Measurements from ENCODE around the gene MKS1. TPM values are rescaled to one million over a fixed set of nuclear protein-coding genes. Genes with fewer than 3 reads are reported as not detected.
A peak's percentile ranks its signal among the peaks of the same experiment; 100 is the strongest.

The MKS1 gene
- total and polyA plus RNA-seq, 10 of the 15 experiments (the other 5 are each of a cell fraction or from before 2014, with no cell fraction given) = 5.7 to 21.4 (median 13.9) TPM

DNA sequence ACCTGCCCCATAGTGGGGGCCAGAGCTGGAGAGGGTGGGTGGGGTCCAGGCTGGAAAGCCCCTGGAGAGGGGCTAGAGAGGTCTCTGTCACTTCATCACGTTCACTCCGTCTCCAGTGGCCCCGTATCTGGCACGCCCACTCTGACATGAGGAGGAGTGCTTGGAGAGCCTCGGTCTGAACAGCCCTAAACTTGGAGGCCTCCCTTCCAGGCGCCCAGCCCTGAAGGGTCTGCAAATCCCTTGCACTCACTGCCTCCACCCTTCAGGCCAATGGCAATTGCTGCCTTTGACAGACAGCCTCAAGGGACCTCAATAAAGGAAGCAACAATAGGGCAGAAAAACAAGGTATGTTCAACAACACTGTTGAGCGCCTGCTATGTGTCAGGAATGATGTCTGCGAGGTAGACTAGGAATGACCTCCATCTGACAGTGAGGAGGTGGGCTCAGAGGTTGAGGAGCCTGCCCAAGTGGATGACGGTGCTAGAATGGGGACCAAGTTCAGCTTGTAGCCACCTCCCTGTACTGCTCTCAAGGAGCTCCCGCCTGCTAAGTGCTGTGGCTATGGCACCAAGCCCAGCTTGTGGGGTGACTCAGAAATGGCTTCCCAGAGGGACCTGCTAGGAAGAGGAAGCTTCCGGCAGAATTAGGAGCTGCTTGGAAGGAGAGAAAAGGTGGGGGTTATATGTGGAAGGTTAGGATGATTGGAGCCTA, 29.5 kb downstream of the MKS1 start:
- Histone ChIP-seq H3K27ac (ENCODE audit: control insufficient read depth, insufficient read depth) (no peak overlapping the region), H3K27me3 (replicated peaks in 1 of 2; ENCODE audit: control insufficient read depth in 2 of 2, insufficient read depth in 2 of 2, low read length in 1 of 2) (peaks cover 2 to 3% of the 10 kb centered on the region in 2 experiments; a peak in 2 of 4 replicates), H3K79me2 (ENCODE audit: control insufficient read depth, insufficient read depth, low read length) (no peaks in the 10 kb centered on the region), H3K36me3 (ENCODE audit: control insufficient read depth in 2 of 2, insufficient read depth in 2 of 2, low read length in 1 of 2) (no peaks in the 10 kb centered on the region), H3K4me1 (ENCODE audit: control insufficient read depth, insufficient read depth, low read length) (peaks cover 3% of the 10 kb centered on the region), H3K4me3 (no peak overlapping the region), H3K9me3 (replicated peaks; ENCODE audit: control insufficient read depth, insufficient read depth, low read length) (no peaks in the 10 kb centered on the region), H3K4me2 (ENCODE audit: control insufficient read depth, insufficient read depth) (no peak overlapping the region), H3K9ac (ENCODE audit: control insufficient read depth, insufficient read depth, low read length) (no peak overlapping the region), H2AFZ (ENCODE audit: control insufficient read depth, low read depth, low read length) (no peak overlapping the region), H4K20me1 (ENCODE audit: control insufficient read depth, insufficient read depth) (no peaks in the 10 kb centered on the region)
- in situ Hi-C loops (cut with MboI) (no loop called here), intact Hi-C loops (cut with micrococcal nuclease; ENCODE audit: unreplicated experiment) (no loop called here)
- ATAC-seq = no peak
- BruUV-seq (replicated peaks) = no TSS peak
- ChIA-PET POLR2A (no interaction called here), RAD21 (ENCODE audit: unreplicated experiment) (no interaction called here), CTCF (no interaction called here), SMC1A (ENCODE audit: uncharacterized antibody, unreplicated experiment) (no interaction called here)
- no peak for FAIRE-seq
- 16% methylated on average over 11 of the region's 11 CpGs for WGBS (ENCODE audit: insufficient coverage, insufficient replicate concordance, low lambda C conversion rate, missing lambda C conversion rate)
- no peak for TF ChIP-seq ATF2 (IDR thresholded peaks at IDR 0.05; ENCODE audit: low read length)
- no peak for DNase-seq (ENCODE audit: low read depth, low spot score)

DNA sequence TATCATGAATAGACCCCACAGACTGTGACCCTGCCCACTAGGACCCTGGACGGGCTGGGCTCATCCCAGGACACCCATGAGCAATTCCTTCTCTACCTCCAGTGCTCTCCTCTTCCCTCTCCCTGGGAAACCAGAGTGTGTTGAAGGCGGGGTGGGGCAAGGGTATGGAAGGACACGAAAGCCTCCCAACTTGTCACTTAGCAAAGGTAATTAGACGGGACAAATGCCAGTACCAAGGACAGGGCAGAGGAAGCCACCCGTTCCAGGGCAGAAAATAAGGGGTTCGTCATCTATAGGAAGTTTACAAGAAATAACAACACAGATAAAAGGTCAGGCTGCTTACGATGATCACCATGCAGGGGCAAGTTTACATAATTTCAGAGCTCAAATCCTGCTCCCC, 31.4 kb downstream of the MKS1 start:
- ChIA-PET RAD21 (ENCODE audit: unreplicated experiment) (no interaction called here), POLR2A (no interaction called here)
- FAIRE-seq = no peak

More for the DNA sequence above, 31.4 kb downstream of the MKS1 start:
- no peaks in the 10 kb centered on the region for H3K36me3 ChIP-seq (ENCODE audit: control insufficient read depth in 2 of 2, insufficient read depth in 2 of 2, low read length in 1 of 2)
- in situ Hi-C loops (cut with MboI) (no loop called here), intact Hi-C loops (cut with micrococcal nuclease; ENCODE audit: unreplicated experiment) (no loop called here)
- no peak overlapping the region for H3K4me3 ChIP-seq
- H3K4me2 ChIP-seq (ENCODE audit: control insufficient read depth, insufficient read depth) = no peak overlapping the region
- ATAC-seq (no peak), DNase-seq (ENCODE audit: low read depth, low spot score) (no peak)
- WGBS (ENCODE audit: insufficient coverage, insufficient replicate concordance, low lambda C conversion rate, missing lambda C conversion rate) = 27% methylated on average over 7 of the region's 7 CpGs
- peaks cover 2 to 3% of the 10 kb centered on the region in 2 experiments; a peak in 2 of 4 replicates for H3K27me3 ChIP-seq (replicated peaks in 1 of 2; ENCODE audit: control insufficient read depth in 2 of 2, insufficient read depth in 2 of 2, low read length in 1 of 2)
- no peaks in the 10 kb centered on the region for H3K79me2 ChIP-seq (ENCODE audit: control insufficient read depth, insufficient read depth, low read length)
- no peak overlapping the region for H3K27ac ChIP-seq (ENCODE audit: control insufficient read depth, insufficient read depth)
- no peaks in the 10 kb centered on the region for H4K20me1 ChIP-seq (ENCODE audit: control insufficient read depth, insufficient read depth)
- no peak overlapping the region for H2AFZ ChIP-seq (ENCODE audit: control insufficient read depth, low read depth, low read length)
- TF ChIP-seq NRF1 (conservative IDR thresholded peaks at IDR 0.05; ENCODE audit: low read depth, low read length) = no peak
- TF ChIP-seq ZNF384 (IDR thresholded peaks at IDR 0.05; ENCODE audit: borderline replicate concordance, low read depth, low read length) = no peak
- TF ChIP-seq CREB1 (IDR thresholded peaks at IDR 0.05; ENCODE audit: low read depth) = no peak
- no peak for TF ChIP-seq SIN3A (IDR thresholded peaks at IDR 0.05; ENCODE audit: low read depth, low read length)
- no peak for TF ChIP-seq ZNF207 (IDR thresholded peaks at IDR 0.05; ENCODE audit: borderline replicate concordance)
- TF ChIP-seq REST (IDR thresholded peaks at IDR 0.05; ENCODE audit: low read depth, low read length) = peak; percentile 21; the same call in 1 of the 2 replicates
- no peak for TF ChIP-seq IKZF2 (IDR thresholded peaks at IDR 0.05)
- CTCF ChIA-PET = no interaction called here
- BruUV-seq (replicated peaks) = no TSS peak
- peaks cover 3% of the 10 kb centered on the region for H3K4me1 ChIP-seq (ENCODE audit: control insufficient read depth, insufficient read depth, low read length)
- H3K9me3 ChIP-seq (replicated peaks; ENCODE audit: control insufficient read depth, insufficient read depth, low read length) = no peaks in the 10 kb centered on the region
- SMC1A ChIA-PET (ENCODE audit: uncharacterized antibody, unreplicated experiment) = no interaction called here
- H3K9ac ChIP-seq (ENCODE audit: control insufficient read depth, insufficient read depth, low read length) = no peak overlapping the region

Data from GM12878 (cell line).